HCT116 (cell line): ENCODE data around the gene MAPKAP1. TPM values are rescaled to one million over a fixed set of nuclear protein-coding genes. Genes with fewer than 3 reads are reported as not detected.

Source experiments
- ATAC-seq: fragments of 200-7000 bp; cut with Tn5 transposase; 2 replicates; pipeline ENCODE4 v1.9.1; 2020; ENCODE audit warnings: mild to moderate bottlenecking, moderate library complexity
- BruUV-seq: library from RNA; stranded (reverse); fragments of 400-500 nt; replicated peaks from 2 replicates; lab custom pipeline; 2021; lab: Mats Ljungman, UMichigan
- CTCF ChIA-PET: fragments of 300-600 bp; sonication (Branson Sonifier 250); formaldehyde crosslinking; loops from one replicate; lab custom pipeline; 2021; ENCODE audit warnings: antibody characterized with exemption; lab: Charles Lee
- POLR2A ChIA-PET: fragments of 300-600, 350-600 bp; sonication (Branson Sonifier 250); formaldehyde crosslinking; loops from one replicate; lab custom pipeline; 2021; ENCODE audit warnings: antibody characterized with exemption; lab: Charles Lee
- RAD21 ChIA-PET, 2 experiments: fragments of 300-600 bp; sonication (Branson Sonifier 250); formaldehyde crosslinking; loops; one replicate each; lab custom pipeline; 2023; ENCODE audit warnings: low total read pairs in 2 of 2; ENCODE audit not compliant: uncharacterized antibody in 2 of 2, unreplicated experiment in 2 of 2, low non-redundant PET in 1 of 2; lab: Charles Lee
- DNase-seq: peaks from one replicate; pipeline ENCODE4 v3.0.0-alpha.2; 2010; ENCODE audit warnings: low read depth, low spot score
- H2AFZ ChIP-seq: fragments of 200-600 bp; shearing (Covaris generic), sonication (generic); 2 replicates; pipeline ENCODE4 v1.6.1; 2017; ENCODE audit warnings: low read depth, mixed run types, mixed read lengths, antibody characterized with exemption, low read length; ENCODE audit not compliant: poor library complexity, severe bottlenecking
- H3K27ac ChIP-seq: 2 replicates; pipeline ENCODE4 v1.5.1; 2012; ENCODE audit warnings: low read depth, low read length
- H3K27me3 ChIP-seq: fragments of 200-600 bp; sonication (generic); 2 replicates; pipeline ENCODE4 v1.6.1; 2016; ENCODE audit warnings: mixed run types, low read length, mixed read lengths; ENCODE audit not compliant: insufficient read depth
- H3K36me3 ChIP-seq, 2 experiments: fragments of 200-500 bp in 1 of 2; fragments of 200-600 bp in 1 of 2; sonication (Bioruptor generic) in 1 of 2; sonication (generic) in 1 of 2; 2 replicates each; pipeline versions ENCODE4 v1.5.1 to v1.6.1; 2014 to 2016; ENCODE audit warnings: low read length in 2 of 2, inconsistent platforms in 1 of 2, mixed read lengths in 1 of 2, mixed run types in 1 of 2; ENCODE audit not compliant: insufficient read depth in 2 of 2, control insufficient read depth in 1 of 2
- H3K4me1 ChIP-seq, 2 experiments: fragments of 200-600 bp in 1 of 2; sonication (generic) in 1 of 2; 2 replicates each; pipeline versions ENCODE4 v1.5.1 to v1.6.1; 2012 to 2017; ENCODE audit warnings: low read length in 2 of 2, inconsistent platforms in 1 of 2, mild to moderate bottlenecking in 1 of 2, mixed read lengths in 1 of 2, mixed run types in 1 of 2, moderate library complexity in 1 of 2; ENCODE audit not compliant: insufficient read depth in 2 of 2, control insufficient read depth in 1 of 2
- H3K4me2 ChIP-seq: fragments of 200-600 bp; sonication (generic); 2 replicates; pipeline ENCODE4 v1.6.1; 2017; ENCODE audit warnings: mixed run types, low read length, mixed read lengths
- H3K4me3 ChIP-seq, 2 experiments: fragments of 200-600 bp in 1 of 2; sonication (generic) in 1 of 2; replicated peaks in 1 of 2; 2 replicates each; pipeline ENCODE4 v1.5.1; 2011 to 2016; ENCODE audit warnings: low read length in 2 of 2, control low read depth in 1 of 2, low read depth in 1 of 2, mild to moderate bottlenecking in 1 of 2, mixed read lengths in 1 of 2, mixed run types in 1 of 2
- H3K79me2 ChIP-seq: fragments of 200-600 bp; sonication (generic); 2 replicates; pipeline ENCODE4 v1.6.1; 2017; ENCODE audit warnings: mild to moderate bottlenecking, mixed run types, low read length, moderate library complexity, mixed read lengths; ENCODE audit not compliant: insufficient read depth
- H3K9ac ChIP-seq: fragments of 200-600 bp; sonication (generic); 2 replicates; pipeline ENCODE4 v1.6.1; 2016; ENCODE audit warnings: low read length, mixed read lengths
- H3K9me2 ChIP-seq: fragments of 200-600 bp; sonication (generic), shearing (Covaris generic); 2 replicates; pipeline ENCODE4 v1.6.1; 2017; ENCODE audit warnings: mixed run types, mild to moderate bottlenecking, moderate library complexity; ENCODE audit not compliant: insufficient read depth
- H3K9me3 ChIP-seq, 2 experiments: fragments of 200-500 bp in 1 of 2; fragments of 200-600 bp in 1 of 2; sonication (Bioruptor generic) in 1 of 2; sonication (generic) in 1 of 2; 2 replicates each; pipeline ENCODE4 v1.6.1; 2014 to 2017; ENCODE audit warnings: low read length in 2 of 2, mixed read lengths in 2 of 2, inconsistent platforms in 1 of 2, low read depth in 1 of 2, mild to moderate bottlenecking in 1 of 2, mixed run types in 1 of 2, moderate library complexity in 1 of 2; ENCODE audit not compliant: control insufficient read depth in 1 of 2, insufficient read depth in 1 of 2
- H4K20me1 ChIP-seq: fragments of 200-600 bp; sonication (generic), shearing (Covaris generic); 2 replicates; pipeline ENCODE4 v1.6.1; 2017; ENCODE audit warnings: mixed run types, mild to moderate bottlenecking, moderate library complexity; ENCODE audit not compliant: insufficient read depth
- ATF3 ChIP-seq: IDR thresholded peaks from 2 replicates; pipeline ENCODE4 v1.6.1; 2012
- CEBPB ChIP-seq: IDR thresholded peaks from 2 replicates; pipeline ENCODE4 v1.6.1; 2012; ENCODE audit warnings: low read depth
- EGR1 ChIP-seq: IDR thresholded peaks from 2 replicates; pipeline ENCODE4 v1.6.1; 2012; ENCODE audit warnings: low read depth
- EZH2phosphoT487 ChIP-seq: fragments of 200-600 bp; IDR thresholded peaks from 2 replicates; pipeline ENCODE4 v1.6.1; 2018; ENCODE audit warnings: antibody characterized with exemption, borderline replicate concordance
- JUND ChIP-seq: IDR thresholded peaks from 2 replicates; pipeline ENCODE4 v1.6.1; 2012
- MAX ChIP-seq: IDR thresholded peaks from 2 replicates; pipeline ENCODE4 v1.6.1; 2012
- POLR2AphosphoS5 ChIP-seq: IDR thresholded peaks from 2 replicates; pipeline ENCODE4 v1.6.1; 2011; ENCODE audit warnings: mild to moderate bottlenecking, low read depth, low read length, moderate library complexity
- RAD21 ChIP-seq: IDR thresholded peaks from 2 replicates; pipeline ENCODE4 v1.6.1; 2012; ENCODE audit warnings: low read depth, mild to moderate bottlenecking
- SP1 ChIP-seq: IDR thresholded peaks from 2 replicates; pipeline ENCODE4 v1.6.1; 2012; ENCODE audit warnings: low read depth
- SRF ChIP-seq: IDR thresholded peaks from 2 replicates; pipeline ENCODE4 v1.6.1; 2012; ENCODE audit warnings: low read depth
- TCF7L2 ChIP-seq: IDR thresholded peaks from 2 replicates; pipeline ENCODE4 v1.7.0; 2011; ENCODE audit warnings: borderline replicate concordance, inconsistent platforms; ENCODE audit not compliant: insufficient read depth, insufficient read length; ENCODE audit errors: extremely low read depth
- ZFX ChIP-seq: fragments of 450-650 bp; IDR thresholded peaks from 2 replicates; pipeline ENCODE4 v1.6.1; 2017
- ZNF274 ChIP-seq: fragments of 200-500 bp; sonication (Bioruptor generic); IDR thresholded peaks from 2 replicates; pipeline ENCODE4 v1.6.1; 2014; ENCODE audit warnings: mild to moderate bottlenecking, low read depth, low read length, inconsistent platforms
- intact Hi-C: fragments of 100-400 bp; cut with micrococcal nuclease; formaldehyde crosslinking; loops from 2 replicates; pipeline ENCODE4 v1.10.0; 2022
- total RNA-seq: library from RNA; stranded (reverse); gene quantifications from one replicate; pipeline ENCODE4 v1.2.1, GENCODE V29; 2021; ENCODE audit not compliant: unreplicated experiment
- TF ChIP-seq, protein P1 (sequence below), 3 experiments: fragments of 200-600 bp in 1 of 3; sonication (generic) in 1 of 3; IDR thresholded peaks in 2 of 3; conservative IDR thresholded peaks in 1 of 3; 2 replicates each; pipeline ENCODE4 v1.5.1; 2012 to 2017; ENCODE audit warnings: low read depth in 2 of 3, low read length in 2 of 3, antibody characterized with exemption in 1 of 3, borderline replicate concordance in 1 of 3, control low read depth in 1 of 3, mild to moderate bottlenecking in 1 of 3, mixed read lengths in 1 of 3, mixed run types in 1 of 3, moderate library complexity in 1 of 3; ENCODE audit not compliant: insufficient read depth in 1 of 3
- TF ChIP-seq, protein P2 (sequence below): IDR thresholded peaks from 2 replicates; pipeline ENCODE4 v1.6.1; 2012; ENCODE audit warnings: low read depth

The MAPKAP1 gene
- total RNA-seq, 1 experiment from 2014 or later, result 72.5 TPM

DNA sequence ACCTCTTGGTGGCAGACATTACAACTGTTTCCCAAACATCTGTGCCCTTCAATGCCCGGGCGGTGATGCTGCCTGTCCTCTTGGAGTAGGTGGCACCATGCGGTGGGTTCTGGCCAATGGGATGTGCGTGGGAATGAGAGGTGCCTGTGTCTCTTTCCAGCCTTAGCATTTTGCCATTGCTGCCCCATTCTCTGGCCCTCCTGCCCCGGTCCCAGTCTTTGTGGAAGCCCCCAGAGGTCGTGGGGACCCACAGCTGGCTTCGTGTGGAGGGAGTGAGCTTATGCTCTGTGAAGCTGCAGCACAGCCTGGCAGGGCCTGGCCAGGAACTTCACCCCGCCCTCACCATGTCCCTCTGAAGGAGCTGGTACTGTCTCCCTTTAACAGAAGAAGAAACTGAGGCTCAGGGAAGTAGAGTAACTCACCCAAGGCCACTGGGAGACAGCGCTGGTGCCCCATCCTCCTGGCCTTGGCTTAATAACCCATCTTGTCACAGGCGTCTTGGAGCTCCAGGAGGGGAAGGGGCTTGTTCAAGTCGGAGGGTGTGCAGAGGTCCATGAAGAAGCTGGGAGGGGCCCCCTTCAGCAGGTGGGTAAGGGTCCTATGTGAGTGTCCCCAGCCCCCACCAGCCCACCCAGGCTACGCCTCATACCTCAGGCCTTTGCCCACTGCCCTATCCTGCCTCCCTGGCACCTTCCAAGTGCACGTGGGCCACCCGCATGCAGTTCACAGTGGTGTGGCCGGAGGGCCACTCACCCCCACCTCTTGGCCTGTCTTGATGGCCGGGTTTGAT is 271.8 kb downstream of the MAPKAP1 start (continued):
- TF ChIP-seq, protein P1, sequence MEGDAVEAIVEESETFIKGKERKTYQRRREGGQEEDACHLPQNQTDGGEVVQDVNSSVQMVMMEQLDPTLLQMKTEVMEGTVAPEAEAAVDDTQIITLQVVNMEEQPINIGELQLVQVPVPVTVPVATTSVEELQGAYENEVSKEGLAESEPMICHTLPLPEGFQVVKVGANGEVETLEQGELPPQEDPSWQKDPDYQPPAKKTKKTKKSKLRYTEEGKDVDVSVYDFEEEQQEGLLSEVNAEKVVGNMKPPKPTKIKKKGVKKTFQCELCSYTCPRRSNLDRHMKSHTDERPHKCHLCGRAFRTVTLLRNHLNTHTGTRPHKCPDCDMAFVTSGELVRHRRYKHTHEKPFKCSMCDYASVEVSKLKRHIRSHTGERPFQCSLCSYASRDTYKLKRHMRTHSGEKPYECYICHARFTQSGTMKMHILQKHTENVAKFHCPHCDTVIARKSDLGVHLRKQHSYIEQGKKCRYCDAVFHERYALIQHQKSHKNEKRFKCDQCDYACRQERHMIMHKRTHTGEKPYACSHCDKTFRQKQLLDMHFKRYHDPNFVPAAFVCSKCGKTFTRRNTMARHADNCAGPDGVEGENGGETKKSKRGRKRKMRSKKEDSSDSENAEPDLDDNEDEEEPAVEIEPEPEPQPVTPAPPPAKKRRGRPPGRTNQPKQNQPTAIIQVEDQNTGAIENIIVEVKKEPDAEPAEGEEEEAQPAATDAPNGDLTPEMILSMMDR (IDR thresholded peaks at IDR 0.05 in 2 of 3, conservative IDR thresholded peaks at IDR 0.05 in 1 of 3; ENCODE audit: borderline replicate concordance in 1 of 3, insufficient read depth in 1 of 3, low read depth in 2 of 3, low read length in 2 of 3), result no peak
- no peak for TF ChIP-seq RAD21
- TF ChIP-seq, all 23 proteins: peak for 0

DNA sequence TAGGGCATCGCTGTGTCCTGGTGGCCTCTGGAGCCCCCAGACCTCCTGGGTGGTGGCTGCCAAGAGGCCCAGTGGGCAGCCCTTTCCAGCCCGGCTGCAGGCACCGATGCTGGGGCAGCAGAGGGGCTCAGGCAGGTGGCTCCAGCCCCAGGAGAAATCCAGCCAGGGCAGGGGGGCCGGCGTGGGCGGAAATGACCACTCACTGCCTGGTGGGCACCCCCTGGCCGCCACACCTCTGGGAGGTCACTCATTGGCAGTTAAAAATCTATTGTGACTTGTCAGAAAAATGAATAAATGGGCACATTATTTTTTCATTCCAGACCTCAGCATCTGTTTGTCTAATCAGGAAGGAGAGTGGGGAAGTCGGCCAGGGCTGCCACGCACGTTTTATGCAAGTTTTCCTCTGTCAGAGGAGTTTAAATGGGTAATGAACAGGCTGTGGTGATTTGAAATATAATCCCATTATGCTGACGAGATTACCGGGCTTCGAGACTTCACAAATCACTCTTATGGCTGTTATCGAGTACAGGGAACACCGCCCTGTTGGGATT is 273.5 kb downstream of the MAPKAP1 start:
- Histone ChIP-seq H3K4me1 (peaks cover 0 to under 1% of the 10 kb centered on the region in 2 experiments; a peak in 2 of 4 replicates), H3K9ac (no peak overlapping the region), H3K9me2 (no peaks in the 10 kb centered on the region), H3K4me2 (no peak overlapping the region), H3K4me3 (no peak overlapping the region), H4K20me1 (no peaks in the 10 kb centered on the region), H2AFZ (no peak overlapping the region), H3K36me3 (no peaks in the 10 kb centered on the region), H3K27me3 (no peaks in the 10 kb centered on the region), H3K27ac (no peak overlapping the region), H3K9me3 (no peaks in the 10 kb centered on the region), H3K79me2 (no peaks in the 10 kb centered on the region)
- ChIA-PET RAD21 (no interaction called here), POLR2A (no interaction called here), CTCF (no interaction called here)
- BruUV-seq, result no TSS peak
- no peak for ATAC-seq
- intact Hi-C loops, result no loop called here
- DNase-seq, result no peak
- no peak for TF ChIP-seq ZNF274
- TF ChIP-seq EGR1, result no peak
- no peak for TF ChIP-seq CEBPB
- no peak for TF ChIP-seq TCF7L2
- TF ChIP-seq RAD21, result no peak
- TF ChIP-seq JUND, result no peak
- no peak for TF ChIP-seq MAX
- no peak for TF ChIP-seq ZFX
- no peak for TF ChIP-seq ATF3
- TF ChIP-seq, protein P1 (IDR thresholded peaks at IDR 0.05 in 2 of 3, conservative IDR thresholded peaks at IDR 0.05 in 1 of 3; ENCODE audit: borderline replicate concordance in 1 of 3, insufficient read depth in 1 of 3, low read depth in 2 of 3, low read length in 2 of 3), result no peak
- TF ChIP-seq SP1, result no peak
- TF ChIP-seq, protein P2, sequence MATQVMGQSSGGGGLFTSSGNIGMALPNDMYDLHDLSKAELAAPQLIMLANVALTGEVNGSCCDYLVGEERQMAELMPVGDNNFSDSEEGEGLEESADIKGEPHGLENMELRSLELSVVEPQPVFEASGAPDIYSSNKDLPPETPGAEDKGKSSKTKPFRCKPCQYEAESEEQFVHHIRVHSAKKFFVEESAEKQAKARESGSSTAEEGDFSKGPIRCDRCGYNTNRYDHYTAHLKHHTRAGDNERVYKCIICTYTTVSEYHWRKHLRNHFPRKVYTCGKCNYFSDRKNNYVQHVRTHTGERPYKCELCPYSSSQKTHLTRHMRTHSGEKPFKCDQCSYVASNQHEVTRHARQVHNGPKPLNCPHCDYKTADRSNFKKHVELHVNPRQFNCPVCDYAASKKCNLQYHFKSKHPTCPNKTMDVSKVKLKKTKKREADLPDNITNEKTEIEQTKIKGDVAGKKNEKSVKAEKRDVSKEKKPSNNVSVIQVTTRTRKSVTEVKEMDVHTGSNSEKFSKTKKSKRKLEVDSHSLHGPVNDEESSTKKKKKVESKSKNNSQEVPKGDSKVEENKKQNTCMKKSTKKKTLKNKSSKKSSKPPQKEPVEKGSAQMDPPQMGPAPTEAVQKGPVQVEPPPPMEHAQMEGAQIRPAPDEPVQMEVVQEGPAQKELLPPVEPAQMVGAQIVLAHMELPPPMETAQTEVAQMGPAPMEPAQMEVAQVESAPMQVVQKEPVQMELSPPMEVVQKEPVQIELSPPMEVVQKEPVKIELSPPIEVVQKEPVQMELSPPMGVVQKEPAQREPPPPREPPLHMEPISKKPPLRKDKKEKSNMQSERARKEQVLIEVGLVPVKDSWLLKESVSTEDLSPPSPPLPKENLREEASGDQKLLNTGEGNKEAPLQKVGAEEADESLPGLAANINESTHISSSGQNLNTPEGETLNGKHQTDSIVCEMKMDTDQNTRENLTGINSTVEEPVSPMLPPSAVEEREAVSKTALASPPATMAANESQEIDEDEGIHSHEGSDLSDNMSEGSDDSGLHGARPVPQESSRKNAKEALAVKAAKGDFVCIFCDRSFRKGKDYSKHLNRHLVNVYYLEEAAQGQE, result no peak
- TF ChIP-seq EZH2phosphoT487, result no peak
- TF ChIP-seq SRF, result no peak
- no peak for TF ChIP-seq POLR2AphosphoS5
